Stimulated activated CD4-positive, alpha-beta T cell treated with anti-CD3 and anti-CD28 coated beads, Interleukin-2, amount 100 ng/mL, for 48 hours (primary cell): ENCODE data around the gene RNF13.
A peak's percentile ranks its signal among the peaks of the same experiment; 100 is the strongest.
"Not testable (repeated sequence)": the region's sequence is repeated elsewhere in the genome, so short reads cannot be mapped to it uniquely, and the experiment has no call there.

Experiments
- DNase-seq, 2 donors: peaks; one replicate each; pipeline ENCODE4 v3.0.0-alpha.2; 2020

RNF13 gene

DNA sequence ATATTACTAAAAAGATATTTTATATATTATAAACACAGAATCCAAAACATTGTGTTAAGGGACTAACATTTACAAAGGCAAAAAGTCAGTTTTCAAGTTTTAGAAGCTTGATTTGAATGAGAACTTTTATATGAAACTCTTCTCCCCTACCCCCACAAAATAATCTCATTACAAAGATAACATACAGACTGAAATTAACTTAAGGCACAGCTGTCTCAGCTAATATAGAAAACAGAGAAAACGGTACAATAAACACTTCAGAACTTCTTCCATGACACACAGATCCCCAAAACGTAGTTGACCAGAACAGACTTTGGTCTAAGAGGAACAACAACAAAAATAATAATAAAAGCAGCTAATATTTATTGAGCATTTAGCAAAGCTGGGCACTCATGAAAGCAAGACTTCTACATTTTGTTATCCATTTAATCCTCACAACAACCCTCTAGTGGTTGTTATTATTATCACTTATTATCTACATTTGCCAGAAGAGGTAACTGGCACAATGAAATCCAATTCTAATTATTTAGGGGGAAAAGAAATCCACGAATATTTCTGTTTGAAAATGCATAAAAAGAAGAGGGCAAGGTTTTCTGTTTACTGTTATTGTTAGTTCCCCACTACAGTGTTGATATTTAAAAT is 89.6 kb downstream of the RNF13 start:
- no peak for DNase-seq

- DNase-seq, result no peak
These were observed 93.0 kb downstream of the RNF13 start for GRCh38 chr3:149906036-149906435.

GRCh38 chr3:149908424-149908957 is 95.5 kb downstream of the RNF13 start:
- DNase-seq, result no peak

GRCh38 chr3:149909923-149910322 is 96.9 kb downstream of the RNF13 start:
- DNase-seq, result no peak

DNA sequence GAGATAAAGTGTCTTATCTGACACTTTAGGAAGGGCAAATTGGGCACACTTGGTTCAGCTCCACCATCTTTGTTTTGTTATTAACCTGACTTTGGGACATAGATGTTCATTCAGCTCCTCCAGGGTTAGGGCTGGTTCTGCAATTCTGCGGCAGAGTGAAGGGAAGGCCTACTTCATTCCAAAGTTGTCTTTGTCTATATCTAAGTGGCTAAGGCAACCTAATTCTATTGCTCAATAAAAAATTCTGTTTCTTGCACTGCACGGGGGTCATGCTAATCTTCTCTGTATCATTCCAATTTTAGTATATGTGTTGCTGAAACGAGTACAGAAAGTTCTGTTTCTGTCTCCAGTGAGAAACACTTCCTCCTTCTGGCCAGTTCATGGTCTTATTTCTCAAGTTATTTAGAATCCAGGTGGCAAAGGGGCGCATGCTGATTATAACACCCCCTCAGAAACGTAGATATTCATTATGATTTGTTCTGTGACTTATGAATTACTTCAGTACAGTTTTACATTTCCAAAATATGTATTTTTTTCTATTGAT is 104.2 kb downstream of the RNF13 start:
- no peak for DNase-seq

- no peak for DNase-seq
These were observed 106.5 kb downstream of the RNF13 start for GRCh38 chr3:149919509-149919908.

- DNase-seq, result no peak
These were observed 107.1 kb downstream of the RNF13 start for GRCh38 chr3:149920119-149920518.

- DNase-seq, result no peak
These were observed 120.0 kb downstream of the RNF13 start for GRCh38 chr3:149933008-149933407.

DNA sequence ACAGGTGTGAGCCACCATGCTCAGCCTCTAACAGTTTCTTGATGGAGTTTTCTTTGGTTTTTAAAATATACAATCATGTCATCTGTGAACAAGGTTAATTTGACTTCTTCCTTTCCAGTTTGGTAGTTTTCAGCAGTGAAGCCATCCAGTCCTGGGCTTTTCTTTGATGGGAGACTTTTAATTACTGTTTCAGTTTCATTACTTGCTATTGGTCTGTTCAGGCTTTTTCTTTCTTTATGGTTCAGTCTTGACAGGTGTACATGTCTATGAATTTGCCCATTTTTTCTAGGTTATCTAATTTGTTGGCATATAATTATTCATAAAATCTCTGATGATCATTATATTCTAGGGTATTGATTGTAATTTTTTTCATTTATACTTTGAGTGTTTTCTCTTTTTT is 120.8 kb downstream of the RNF13 start:
- DNase-seq, result no peak

DNA sequence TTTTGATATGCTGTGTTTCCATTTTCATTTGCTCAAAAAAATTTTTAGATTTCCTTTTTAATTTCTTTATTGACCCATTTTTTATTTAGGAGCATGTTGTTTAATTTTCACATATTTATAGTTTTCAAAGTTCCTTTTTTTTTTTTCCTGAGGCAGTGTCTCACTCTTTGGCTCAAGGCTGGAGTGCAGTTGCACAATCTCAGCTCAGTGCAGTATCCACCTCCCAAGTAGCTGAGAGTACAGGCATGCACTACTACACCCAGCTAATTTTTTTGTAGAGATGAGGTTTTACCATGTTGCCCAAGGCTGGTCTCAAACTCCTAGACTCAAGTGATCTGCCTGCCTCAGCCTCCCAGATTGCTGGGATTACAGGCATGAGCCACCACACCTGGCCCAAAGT is 121.5 kb downstream of the RNF13 start:
- DNase-seq, result no peak

DNA sequence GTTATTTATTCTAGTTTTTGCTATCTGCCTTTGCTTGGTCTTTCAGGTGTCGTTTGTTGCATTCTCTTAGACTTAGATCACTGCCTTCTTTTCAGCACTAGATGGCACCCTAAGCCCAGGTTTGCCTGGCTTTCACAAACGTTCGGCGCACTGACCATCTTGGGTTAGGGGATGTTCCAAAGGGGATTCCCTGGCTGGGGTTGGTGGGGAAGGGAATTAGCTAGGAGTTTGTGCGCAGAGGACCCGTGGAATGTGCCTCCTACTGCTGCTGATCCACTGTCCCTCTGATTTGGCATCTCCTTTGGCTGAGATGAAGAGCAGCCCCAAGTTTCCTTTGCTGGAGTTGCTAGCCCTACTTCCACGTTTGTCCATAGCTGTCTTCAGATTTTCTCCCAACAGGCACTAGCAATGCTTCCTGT is 123.8 kb downstream of the RNF13 start:
- peak; percentile 12 to 23 for DNase-seq

GRCh38 chr3:149938392-149939055 is 125.5 kb downstream of the RNF13 start:
- DNase-seq, result not testable (repeated sequence)

DNA sequence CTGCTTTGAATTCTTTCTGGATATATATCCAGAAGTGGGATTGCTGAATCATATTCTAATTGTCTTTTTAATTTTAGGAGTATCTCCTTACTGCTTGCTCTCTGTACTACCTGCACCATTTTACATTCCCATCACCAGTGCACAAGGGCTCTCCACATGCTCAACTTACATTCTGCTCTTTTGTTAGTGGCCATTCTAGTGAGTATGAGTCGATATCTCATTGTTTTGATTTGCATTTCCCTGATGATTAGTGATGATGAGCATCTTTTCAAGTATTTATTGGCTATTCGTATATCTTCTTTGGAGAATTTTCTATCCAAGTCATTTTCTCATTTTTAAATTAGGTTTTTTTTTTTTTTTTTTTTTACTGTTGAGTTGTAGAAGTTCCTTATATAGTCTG is 128.2 kb downstream of the RNF13 start:
- DNase-seq, result no peak

- DNase-seq, result no peak
These were observed 128.9 kb downstream of the RNF13 start for GRCh38 chr3:149941946-149942345.

- no peak for DNase-seq
These were observed 129.4 kb downstream of the RNF13 start for GRCh38 chr3:149942409-149942808.

GRCh38 chr3:149943966-149944365 is 131.0 kb downstream of the RNF13 start:
- not testable (repeated sequence) for DNase-seq

- no peak for DNase-seq
These were observed 134.2 kb downstream of the RNF13 start for GRCh38 chr3:149947231-149947630.

- DNase-seq, result no peak
These were observed 136.2 kb downstream of the RNF13 start for GRCh38 chr3:149949181-149949580.

DNA sequence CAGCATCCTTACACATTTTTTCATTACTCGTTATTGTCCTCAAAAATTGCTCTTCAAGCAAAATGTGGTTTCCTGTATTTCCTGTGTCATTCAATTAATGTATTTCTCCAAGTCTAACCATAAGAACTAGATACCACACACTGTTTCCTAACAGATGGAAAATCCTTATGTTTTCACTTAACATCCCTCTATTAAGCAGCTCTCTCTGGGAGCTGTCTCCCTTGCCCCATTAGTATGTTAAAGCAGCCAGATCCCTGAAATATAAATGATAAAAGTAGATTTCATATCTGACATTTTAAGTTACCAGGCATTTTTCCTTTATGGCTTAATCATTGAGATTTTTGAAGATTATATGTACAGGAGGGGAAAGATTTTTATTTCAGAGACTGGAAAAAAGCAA is 141.8 kb downstream of the RNF13 start:
- no peak for DNase-seq

DNA sequence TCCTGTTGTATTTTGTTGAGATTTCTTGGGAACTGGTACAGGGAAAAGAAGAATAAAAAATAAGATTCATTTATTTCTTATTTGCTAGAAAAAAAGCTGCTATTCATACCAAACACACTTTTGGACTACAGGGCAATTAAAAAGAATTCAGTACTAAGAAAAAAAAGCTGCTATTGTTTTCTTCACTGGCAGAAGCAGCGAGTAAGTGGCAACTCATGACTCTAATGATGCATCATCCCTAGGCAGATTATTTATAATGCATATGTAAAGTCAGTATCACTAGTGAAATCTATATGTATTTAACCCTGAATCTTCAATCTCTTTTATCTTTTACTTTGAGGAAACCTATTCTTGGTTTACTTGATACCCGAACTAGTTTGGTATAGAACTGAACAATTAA is 142.4 kb downstream of the RNF13 start:
- DNase-seq, result no peak

GRCh38 chr3:149957361-149958125 is 144.5 kb downstream of the RNF13 start:
- DNase-seq, result no peak

- no peak for DNase-seq
These were observed 145.3 kb downstream of the RNF13 start for GRCh38 chr3:149958171-149958796.

GRCh38 chr3:149959443-149959842 is 146.4 kb downstream of the RNF13 start:
- DNase-seq, result no peak
